T-helper 17 cell (primary cell): ENCODE data around the gene DST. TPM values are rescaled to one million over a fixed set of nuclear protein-coding genes. Genes with fewer than 3 reads are reported as not detected.

Experiments
- ATAC-seq: fragments of 150-1000 bp; cut with Tn5 transposase; 2 replicates; pipeline ENCODE4 v1.10.0; 2021; ENCODE audit warnings: mild to moderate bottlenecking, moderate library complexity
- DNase-seq, 3 donors: peaks; one replicate each; pipeline versions ENCODE4 v3.0.0 to v3.0.0-alpha.2; 2020 to 2021
- H3K9me3 ChIP-seq: one replicate; pipeline ENCODE4 v1.7.0; 2013; ENCODE audit warnings: low read length, mild to moderate bottlenecking; ENCODE audit not compliant: control insufficient read depth, poor library complexity, severe bottlenecking
- H3K27ac Mint-ChIP-seq: one replicate; pipeline ENCODE4 v1.8.0; 2022; ENCODE audit warnings: mild to moderate bottlenecking, moderate library complexity, mixed read lengths
- H3K27me3 Mint-ChIP-seq: one replicate; pipeline ENCODE4 v1.8.0; 2022; ENCODE audit warnings: mixed read lengths
- H3K36me3 Mint-ChIP-seq: one replicate; pipeline ENCODE4 v1.8.0; 2022; ENCODE audit warnings: low read depth, mixed read lengths
- H3K4me1 Mint-ChIP-seq: one replicate; pipeline ENCODE4 v1.8.0; 2022; ENCODE audit warnings: mild to moderate bottlenecking, mixed read lengths
- H3K4me3 Mint-ChIP-seq: one replicate; pipeline ENCODE4 v1.8.0; 2022; ENCODE audit warnings: mild to moderate bottlenecking, moderate library complexity, mixed read lengths
- total RNA-seq, 4 donors: library from RNA in 2 of 4; stranded (reverse) in 2 of 4; gene quantifications; one replicate each; pipeline ENCODE4 v1.2.3 and lab custom pipeline; 2022 to 2026

Gene DST
- total RNA-seq, 2 donors from 2014 or later, result 12.6 to 29.6 TPM

- Mint-ChIP-seq H3K36me3 (no peaks in the 10 kb centered on the region), H3K4me3 (no peak overlapping the region), H3K27me3 (no peaks in the 10 kb centered on the region), H3K27ac (no peak overlapping the region), H3K4me1 (peaks cover 4% of the 10 kb centered on the region)
- no peaks in the 10 kb centered on the region for H3K9me3 ChIP-seq
- ATAC-seq, result no peak
- no peak for DNase-seq
Measured at GRCh38 chr6:56656466-56656865, 13.8 kb upstream of the DST start.

- Mint-ChIP-seq H3K36me3 (no peaks in the 10 kb centered on the region), H3K27ac (no peak overlapping the region), H3K4me1 (peaks cover 4% of the 10 kb centered on the region), H3K4me3 (no peak overlapping the region), H3K27me3 (no peaks in the 10 kb centered on the region)
- H3K9me3 ChIP-seq, result no peaks in the 10 kb centered on the region
- ATAC-seq, result no peak
- DNase-seq, result no peak
Measured at GRCh38 chr6:56655996-56656395, 13.3 kb upstream of the DST start.

- no peaks in the 10 kb centered on the region for H3K27me3 Mint-ChIP-seq
- peaks cover 4% of the 10 kb centered on the region for H3K4me1 Mint-ChIP-seq
- no peak overlapping the region for H3K27ac Mint-ChIP-seq
- H3K4me3 Mint-ChIP-seq, result no peak overlapping the region
- DNase-seq (no peak), ATAC-seq (no peak)
- no peaks in the 10 kb centered on the region for H3K36me3 Mint-ChIP-seq
- H3K9me3 ChIP-seq, result no peaks in the 10 kb centered on the region
Measured at GRCh38 chr6:56655249-56655648, 12.6 kb upstream of the DST start.

- Mint-ChIP-seq H3K27ac (no peak overlapping the region), H3K4me1 (no peaks in the 10 kb centered on the region), H3K4me3 (no peak overlapping the region), H3K27me3 (peaks cover 5% of the 10 kb centered on the region), H3K36me3 (peaks cover 4% of the 10 kb centered on the region)
- H3K9me3 ChIP-seq, result no peaks in the 10 kb centered on the region
- DNase-seq (no peak), ATAC-seq (no peak)
Measured at GRCh38 chr6:56652994-56653393, 10.3 kb upstream of the DST start.

GRCh38 chr6:56652231-56652630 is 9.5 kb upstream of the DST start:
- H3K4me1 Mint-ChIP-seq, result no peaks in the 10 kb centered on the region
- peaks cover 5% of the 10 kb centered on the region for H3K27me3 Mint-ChIP-seq
- peaks cover 4% of the 10 kb centered on the region for H3K36me3 Mint-ChIP-seq
- H3K4me3 Mint-ChIP-seq, result no peak overlapping the region
- no peaks in the 10 kb centered on the region for H3K9me3 ChIP-seq
- no peak overlapping the region for H3K27ac Mint-ChIP-seq
- DNase-seq (no peak), ATAC-seq (no peak)

- no peak overlapping the region for H3K27ac Mint-ChIP-seq
- no peaks in the 10 kb centered on the region for H3K4me1 Mint-ChIP-seq
- H3K9me3 ChIP-seq, result no peaks in the 10 kb centered on the region
- ATAC-seq, result no peak
- peaks cover 4% of the 10 kb centered on the region for H3K36me3 Mint-ChIP-seq
- no peak for DNase-seq
- H3K27me3 Mint-ChIP-seq, result peaks cover 5% of the 10 kb centered on the region
- H3K4me3 Mint-ChIP-seq, result no peak overlapping the region
Measured at GRCh38 chr6:56650191-56650590, 7.5 kb upstream of the DST start.

GRCh38 chr6:56649782-56650181 is 7.1 kb upstream of the DST start:
- peaks cover 5% of the 10 kb centered on the region for H3K27me3 Mint-ChIP-seq
- no peak overlapping the region for H3K4me3 Mint-ChIP-seq
- no peaks in the 10 kb centered on the region for H3K4me1 Mint-ChIP-seq
- H3K36me3 Mint-ChIP-seq, result peaks cover 4% of the 10 kb centered on the region
- H3K27ac Mint-ChIP-seq, result no peak overlapping the region
- DNase-seq (no peak), ATAC-seq (no peak)
- no peaks in the 10 kb centered on the region for H3K9me3 ChIP-seq

GRCh38 chr6:56649053-56649769 is 6.5 kb upstream of the DST start:
- Mint-ChIP-seq H3K27ac (no peak overlapping the region), H3K4me3 (no peak overlapping the region), H3K36me3 (peaks cover 4% of the 10 kb centered on the region), H3K27me3 (peaks cover 5% of the 10 kb centered on the region), H3K4me1 (no peaks in the 10 kb centered on the region)
- H3K9me3 ChIP-seq, result no peaks in the 10 kb centered on the region
- ATAC-seq (no peak), DNase-seq (no peak)

GRCh38 chr6:56647172-56647762 is 4.6 kb upstream of the DST start:
- DNase-seq, result no peak
- no peak for ATAC-seq
- peaks cover 5% of the 10 kb centered on the region for H3K27me3 Mint-ChIP-seq
- H3K4me1 Mint-ChIP-seq, result no peaks in the 10 kb centered on the region
- H3K9me3 ChIP-seq, result no peaks in the 10 kb centered on the region
- no peak overlapping the region for H3K4me3 Mint-ChIP-seq
- no peak overlapping the region for H3K27ac Mint-ChIP-seq
- H3K36me3 Mint-ChIP-seq, result peaks cover 4% of the 10 kb centered on the region

- peaks cover under 1% of the 10 kb centered on the region for H3K27me3 Mint-ChIP-seq
- no peaks in the 10 kb centered on the region for H3K9me3 ChIP-seq
- H3K4me1 Mint-ChIP-seq, result no peaks in the 10 kb centered on the region
- no peak for ATAC-seq
- DNase-seq, result no peak
- H3K27ac Mint-ChIP-seq, result no peak overlapping the region
- no peak overlapping the region for H3K4me3 Mint-ChIP-seq
- H3K36me3 Mint-ChIP-seq, result no peaks in the 10 kb centered on the region
Measured at GRCh38 chr6:56644366-56644765, 1.7 kb upstream of the DST start.

GRCh38 chr6:56643379-56644089 is 845 bp upstream of the DST start:
- H3K36me3 Mint-ChIP-seq, result no peaks in the 10 kb centered on the region
- ATAC-seq (no peak), DNase-seq (no peak)
- H3K27ac Mint-ChIP-seq, result no peak overlapping the region
- H3K4me3 Mint-ChIP-seq, result no peak overlapping the region
- H3K4me1 Mint-ChIP-seq, result peaks cover under 1% of the 10 kb centered on the region
- peaks cover under 1% of the 10 kb centered on the region for H3K27me3 Mint-ChIP-seq
- H3K9me3 ChIP-seq, result no peaks in the 10 kb centered on the region

GRCh38 chr6:56640374-56640773 is 2.3 kb downstream of the DST start:
- H3K36me3 Mint-ChIP-seq, result no peaks in the 10 kb centered on the region
- H3K4me1 Mint-ChIP-seq, result peaks cover 4% of the 10 kb centered on the region
- ATAC-seq (no peak), DNase-seq (no peak)
- no peak overlapping the region for H3K4me3 Mint-ChIP-seq
- H3K27ac Mint-ChIP-seq, result no peak overlapping the region
- no peaks in the 10 kb centered on the region for H3K9me3 ChIP-seq
- H3K27me3 Mint-ChIP-seq, result peaks cover 6% of the 10 kb centered on the region

GRCh38 chr6:56638760-56639159 is 3.9 kb downstream of the DST start:
- ATAC-seq, result no peak
- H3K4me3 Mint-ChIP-seq, result no peak overlapping the region
- H3K27me3 Mint-ChIP-seq, result peaks cover 11% of the 10 kb centered on the region

More at GRCh38 chr6:56638760-56639159, 3.9 kb downstream of the DST start:
- no peaks in the 10 kb centered on the region for H3K9me3 ChIP-seq
- no peaks in the 10 kb centered on the region for H3K36me3 Mint-ChIP-seq
- H3K4me1 Mint-ChIP-seq, result peaks cover 4% of the 10 kb centered on the region
- DNase-seq, result no peak
- no peak overlapping the region for H3K27ac Mint-ChIP-seq
